Gastrocnemius medialis (tissue), 4 donors: Measurements from ENCODE around the gene NRDC.

Experiments used
- CTCF ChIP-seq, 5 experiments: fragments of 450-650 bp in 3 of 5; fragments of 200-600 bp in 2 of 5; sonication (generic) in 2 of 5; IDR thresholded peaks in 4 of 5; conservative IDR thresholded peaks in 1 of 5; 1 replicate in 4 of 5; 2 replicates in 1 of 5; pipeline ENCODE4 v1.5.1; 2016 to 2019; ENCODE audit warnings: antibody characterized with exemption in 5 of 5, mild to moderate bottlenecking in 3 of 5, moderate library complexity in 3 of 5
- POLR2A ChIP-seq, 2 donors: fragments of 450-650 bp; IDR thresholded peaks; one replicate each; pipeline ENCODE4 v1.6.1; 2017; ENCODE audit warnings: antibody characterized with exemption in 2 of 2, mild to moderate bottlenecking in 2 of 2, moderate library complexity in 2 of 2

GRCh38 chr1:51756290-51756689, 122.2 kb downstream of the NRDC start:
- no peak for TF ChIP-seq CTCF (IDR thresholded peaks at IDR 0.05 in 4 of 5, conservative IDR thresholded peaks at IDR 0.05 in 1 of 5)
- no peak for TF ChIP-seq POLR2A (IDR thresholded peaks at IDR 0.05)
